Cardiac septum (tissue), 1 donor: ENCODE results near the gene SHLD2. TPM values are rescaled to one million over a fixed set of nuclear protein-coding genes. Genes with fewer than 3 reads are reported as not detected.
"Not testable (repeated sequence)": the region's sequence is repeated elsewhere in the genome, so short reads cannot be mapped to it uniquely, and the experiment has no call there.

Source experiments
- DNase-seq: peaks from one replicate; pipeline ENCODE4 v3.0.0-alpha.2; 2020; ENCODE audit warnings: low spot score
- intact Hi-C: fragments of 100-400 bp; cut with DNase I; formaldehyde crosslinking; loops from one replicate; pipeline ENCODE4 v1.14.0; 2022
- total RNA-seq: library from RNA; stranded (reverse); fragmentation: NEBNext Ultra II Directional; extraction: Animal tissue kit (Norgen Biotek cat#: 25700); gene quantifications from one replicate; pipeline ENCODE4 v1.2.1, GENCODE V29; 2021
- donor health status: DM: no; HTN: no; CAD: no.

SHLD2 gene
- total RNA-seq, 1 donor from 2014 or later = 13.7 TPM

DNA sequence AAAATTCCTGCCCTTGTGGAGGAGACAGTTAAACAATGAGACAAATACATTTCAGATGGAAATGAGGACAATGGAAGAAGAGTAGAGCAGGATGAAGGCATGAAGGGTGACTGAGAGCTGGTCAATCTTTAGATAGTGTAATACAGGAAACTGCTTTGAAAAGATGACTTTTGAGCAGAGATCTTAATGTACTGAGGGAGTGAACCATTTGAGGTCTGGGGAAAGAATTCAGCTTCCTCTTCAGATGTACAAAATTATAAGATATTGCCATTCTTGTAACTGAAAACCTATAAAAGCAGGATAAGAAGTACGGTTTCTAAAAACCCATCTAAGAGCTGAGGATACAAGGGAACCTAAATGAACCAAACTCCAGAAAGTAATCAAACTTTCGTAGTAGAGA is 38.9 kb downstream of the SHLD2 start:
- intact Hi-C loops = not testable (repeated sequence)

DNA sequence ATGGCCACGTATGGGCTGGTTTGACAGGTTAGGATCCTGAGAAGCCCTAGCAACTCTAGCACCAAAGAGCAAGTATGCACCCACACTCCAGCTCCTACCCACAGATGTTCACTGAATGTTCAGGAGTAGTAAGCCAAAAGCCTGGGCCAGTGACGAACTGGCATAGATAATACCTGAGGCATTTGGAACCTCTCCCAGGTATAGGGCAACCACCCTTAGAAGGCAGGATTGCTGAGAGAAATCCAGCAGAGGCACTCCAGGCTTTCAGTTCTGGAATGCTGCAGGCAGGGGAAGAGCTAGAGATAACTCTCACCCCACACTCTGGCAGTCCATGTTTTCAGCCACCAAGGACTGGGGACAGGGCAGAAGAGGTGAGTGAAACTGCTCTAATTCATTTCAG is 39.4 kb downstream of the SHLD2 start:
- intact Hi-C loops, DNase-seq: not testable (repeated sequence)

More for the DNA sequence above, 38.9 kb downstream of the SHLD2 start:
- DNase-seq = not testable (repeated sequence)

DNA sequence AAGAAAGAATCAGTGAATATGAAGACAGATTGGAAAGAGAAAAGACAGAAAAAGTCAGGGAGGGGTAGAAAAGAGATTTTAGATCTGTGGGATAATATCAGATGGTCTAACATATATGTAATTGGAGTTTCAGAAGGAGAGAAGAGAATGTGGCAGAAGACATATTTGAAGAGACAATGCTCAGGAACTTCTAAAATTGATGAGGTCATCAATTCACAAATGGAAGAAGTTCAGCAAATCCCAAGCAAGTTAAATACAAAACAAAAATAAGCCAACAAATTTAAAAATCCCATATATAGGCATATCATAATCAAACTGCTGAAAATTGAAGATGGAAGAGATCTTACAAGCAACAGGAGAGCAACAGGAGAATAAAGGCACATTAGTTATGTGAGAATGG is 42.5 kb downstream of the SHLD2 start:
- intact Hi-C loops, DNase-seq: not testable (repeated sequence)

DNA sequence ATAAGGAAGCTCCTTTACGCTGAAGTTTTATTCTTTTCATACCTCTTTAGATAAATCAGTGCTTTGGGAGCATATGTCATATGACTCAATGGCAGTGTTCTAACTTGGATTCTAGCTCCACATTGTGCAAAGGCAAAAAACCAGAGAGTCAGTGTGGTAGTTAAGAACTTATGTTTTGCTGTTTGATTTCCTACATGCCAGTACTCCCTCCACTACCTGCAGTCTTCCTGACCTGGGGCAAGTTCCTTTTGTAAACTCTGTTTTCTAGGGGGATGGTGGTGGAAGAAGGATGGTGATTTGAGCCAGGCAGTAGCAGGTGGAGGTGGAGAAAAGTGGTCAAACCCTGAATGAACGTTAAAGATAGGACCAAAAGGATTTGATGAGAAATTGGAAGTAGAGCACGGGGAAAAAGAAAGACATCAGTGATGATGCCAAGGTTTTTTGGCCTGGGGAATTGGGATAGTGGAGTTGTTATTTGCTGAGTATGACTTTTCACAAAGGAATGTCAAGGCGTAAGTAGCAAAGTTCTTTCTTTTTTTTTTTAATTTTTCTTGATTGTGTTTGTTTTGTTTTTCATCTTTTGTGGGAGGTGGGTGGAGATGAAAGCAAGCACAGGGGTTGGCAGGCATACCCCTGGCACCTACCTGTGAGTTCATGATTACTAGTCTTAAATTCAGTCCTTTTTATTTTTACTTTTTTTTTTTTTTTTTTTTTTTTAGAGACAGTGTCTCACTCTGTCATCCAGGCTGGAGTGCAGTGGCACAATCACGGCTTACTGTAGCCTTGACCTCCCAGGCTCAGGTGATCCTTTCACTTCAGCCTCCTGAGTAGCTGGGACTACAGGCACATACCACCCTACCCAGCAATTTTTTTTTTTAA is 47.5 kb downstream of the SHLD2 start:
- DNase-seq, intact Hi-C loops: not testable (repeated sequence)

DNA sequence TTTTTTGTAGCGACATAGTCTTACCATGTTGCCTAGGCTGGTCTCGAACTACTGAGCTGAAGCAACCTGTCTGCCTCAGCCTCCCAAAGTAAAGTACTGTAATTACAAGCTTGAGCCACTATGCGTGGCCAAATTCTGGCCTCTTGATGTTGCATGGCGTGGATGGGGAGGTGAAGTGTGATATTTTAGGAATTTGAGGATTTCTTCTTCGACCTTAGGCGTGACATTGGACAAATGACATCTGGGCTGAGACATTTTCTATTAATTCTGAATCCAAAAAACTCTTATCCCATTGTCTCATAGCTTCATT is 48.1 kb downstream of the SHLD2 start:
- DNase-seq, intact Hi-C loops: not testable (repeated sequence)

DNA sequence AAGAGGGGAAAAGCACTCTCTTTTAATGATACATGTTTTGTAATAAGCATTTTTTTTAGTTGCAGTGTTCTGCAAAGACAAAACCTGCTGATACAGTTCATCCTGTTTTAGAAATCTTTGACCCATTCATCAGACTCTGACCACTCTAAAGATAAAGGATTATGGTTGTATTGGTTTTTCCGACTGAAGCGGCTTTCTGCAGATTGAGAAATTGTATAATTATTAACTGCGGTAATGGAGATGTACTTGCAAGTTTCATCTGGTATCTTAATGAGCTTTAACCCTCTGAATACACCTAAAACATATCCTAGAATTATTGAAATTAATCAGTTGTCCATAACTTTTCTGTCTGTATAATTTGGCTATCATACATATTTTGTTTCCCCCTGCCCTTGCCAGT is 50.6 kb downstream of the SHLD2 start:
- intact Hi-C loops, DNase-seq: not testable (repeated sequence)

DNA sequence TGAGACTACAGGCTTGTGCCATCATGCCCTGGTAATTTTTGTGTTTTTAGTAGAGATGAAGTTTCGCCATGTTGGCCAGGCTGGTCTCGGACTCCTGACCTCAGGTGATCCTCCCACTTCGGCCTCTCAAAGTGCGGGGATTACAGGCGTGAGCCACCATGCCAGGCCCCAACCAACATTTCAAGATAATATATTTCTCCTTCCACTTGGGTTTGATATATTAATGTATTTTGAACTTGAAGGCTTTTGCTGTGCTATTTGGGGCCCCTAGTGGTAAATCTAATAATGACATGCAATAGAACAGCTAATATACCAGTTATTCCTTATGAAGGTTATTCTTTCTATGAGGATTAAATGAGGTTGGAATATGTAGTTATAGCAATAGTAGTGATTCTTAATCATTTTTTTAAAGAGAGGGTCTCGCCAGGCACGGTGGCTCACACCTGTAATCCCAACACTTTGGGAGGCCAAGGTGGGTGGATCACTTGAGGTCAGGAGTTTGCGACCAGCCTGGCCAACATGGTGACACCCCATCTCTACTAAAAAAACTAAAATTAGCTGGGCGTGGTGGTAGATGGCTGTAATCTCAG is 54.1 kb downstream of the SHLD2 start:
- intact Hi-C loops, DNase-seq: not testable (repeated sequence)

DNA sequence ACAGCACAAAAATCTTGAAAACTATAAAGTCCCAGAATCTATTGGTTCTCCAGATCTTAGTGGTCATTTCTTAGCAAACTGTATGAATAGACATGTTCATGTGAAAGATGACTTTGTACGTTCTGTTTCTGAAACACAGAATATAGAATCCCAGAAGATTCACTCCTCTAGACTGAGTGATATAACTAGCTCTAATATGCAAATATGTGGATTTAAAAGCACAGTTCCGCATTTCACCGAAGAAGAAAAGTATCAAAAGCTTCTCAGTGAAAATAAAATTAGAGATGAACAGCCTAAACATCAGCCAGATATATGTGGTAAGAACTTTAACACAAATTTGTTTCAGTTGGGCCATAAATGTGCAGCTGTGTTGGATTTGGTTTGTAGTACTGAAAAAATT is 56.5 kb downstream of the SHLD2 start:
- DNase-seq, intact Hi-C loops: not testable (repeated sequence)

DNA sequence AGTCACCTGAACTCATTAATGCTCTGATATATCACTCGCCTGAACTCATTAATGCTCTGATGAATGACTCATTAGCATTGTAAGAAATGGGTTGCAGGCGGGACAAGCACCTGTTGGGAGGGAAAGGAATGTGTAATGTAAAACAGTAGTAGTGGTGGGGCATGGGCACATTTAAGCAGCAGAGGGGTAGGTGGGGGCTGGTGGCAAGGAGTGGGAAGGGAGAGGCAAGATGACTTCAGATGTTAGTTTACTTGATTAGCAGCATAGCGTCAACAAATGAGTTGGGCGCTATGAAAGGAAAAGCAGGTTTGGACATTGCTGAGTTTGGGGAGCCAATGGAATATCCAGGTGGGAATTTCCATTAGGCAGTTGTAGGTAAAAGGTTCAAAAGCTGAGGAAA is 61.8 kb downstream of the SHLD2 start:
- intact Hi-C loops, DNase-seq: not testable (repeated sequence)

DNA sequence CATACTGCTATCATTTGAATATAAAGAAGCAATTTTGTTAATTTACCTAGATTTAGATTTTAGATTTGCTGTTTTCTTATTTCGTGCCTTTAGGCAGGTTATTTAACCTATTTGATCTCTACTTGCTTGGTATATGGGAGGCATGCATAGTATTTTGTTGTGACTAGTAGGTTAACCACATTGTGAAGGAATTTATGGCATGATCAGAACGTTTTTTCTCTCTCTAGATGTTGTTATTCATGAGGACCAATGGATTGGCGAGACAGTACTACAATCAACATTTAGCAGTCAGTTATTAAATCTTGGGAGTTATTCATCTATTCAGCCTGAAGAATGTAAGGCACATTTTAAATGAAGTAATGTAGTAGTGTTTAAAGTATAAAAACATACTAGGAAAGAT is 62.8 kb downstream of the SHLD2 start:
- intact Hi-C loops, DNase-seq: not testable (repeated sequence)

DNA sequence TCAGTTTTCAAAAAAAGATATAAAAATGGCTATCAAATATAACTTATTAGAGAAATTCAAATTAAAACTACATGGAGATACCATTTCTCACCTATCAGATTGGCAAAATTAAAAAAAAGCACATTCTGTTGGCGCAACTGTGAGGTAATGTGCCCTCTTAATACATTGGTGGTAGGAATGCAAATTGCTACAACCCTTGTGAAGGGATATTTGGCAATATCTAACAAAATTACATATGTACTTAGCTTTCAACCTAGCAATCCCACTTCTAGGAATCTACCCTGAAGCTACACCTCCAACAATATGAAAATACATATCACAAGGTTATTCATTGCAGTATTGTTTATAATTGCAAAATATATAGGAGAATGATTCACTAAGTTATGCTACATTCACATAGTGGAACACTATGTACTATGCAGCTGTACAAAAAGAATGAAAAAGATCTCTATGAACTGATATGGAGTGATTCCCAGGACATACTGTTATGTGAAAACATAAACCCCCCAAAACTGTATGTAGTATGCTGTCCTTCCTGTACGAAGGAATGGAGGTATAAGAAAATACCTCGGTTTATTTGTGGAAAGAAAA is 67.8 kb downstream of the SHLD2 start:
- DNase-seq, intact Hi-C loops: not testable (repeated sequence)

DNA sequence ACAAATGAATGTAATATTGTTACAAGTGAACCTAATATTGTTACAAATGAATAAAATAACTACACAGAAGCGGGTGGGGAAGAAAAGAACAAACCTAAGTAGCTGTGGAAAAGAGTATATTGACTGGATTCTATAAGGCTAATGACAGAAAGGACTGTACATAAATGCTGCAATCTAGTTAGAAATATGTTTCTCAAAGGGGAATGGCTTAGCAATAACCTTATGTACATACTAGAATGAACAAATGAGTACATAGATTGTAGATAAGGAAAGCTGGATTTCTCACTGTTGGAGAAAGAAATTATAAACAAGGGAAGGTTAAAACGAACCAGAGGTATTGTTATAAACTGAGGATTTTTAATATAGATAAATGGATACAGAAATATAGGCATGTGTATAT is 68.4 kb downstream of the SHLD2 start:
- intact Hi-C loops, DNase-seq: not testable (repeated sequence)

DNA sequence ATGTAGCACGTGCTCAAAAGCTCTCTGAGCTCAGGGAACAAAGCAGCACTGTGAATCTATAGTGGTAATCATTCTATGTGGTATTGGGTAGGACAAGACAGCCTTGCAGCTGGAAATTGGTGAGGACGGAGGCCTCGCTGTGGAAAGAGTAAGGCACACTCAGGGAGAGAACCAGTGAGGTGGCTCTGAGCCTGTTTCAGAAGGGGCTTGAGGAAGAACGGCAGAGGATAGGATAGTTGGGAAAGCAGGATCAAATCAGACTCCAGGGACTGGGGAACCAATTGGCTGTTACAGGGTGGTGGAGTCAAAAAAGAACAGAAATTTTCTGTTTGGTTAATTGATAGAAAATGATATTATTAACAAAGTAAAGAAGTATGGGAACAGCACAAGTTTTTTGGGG is 74.9 kb downstream of the SHLD2 start:
- DNase-seq, intact Hi-C loops: not testable (repeated sequence)

DNA sequence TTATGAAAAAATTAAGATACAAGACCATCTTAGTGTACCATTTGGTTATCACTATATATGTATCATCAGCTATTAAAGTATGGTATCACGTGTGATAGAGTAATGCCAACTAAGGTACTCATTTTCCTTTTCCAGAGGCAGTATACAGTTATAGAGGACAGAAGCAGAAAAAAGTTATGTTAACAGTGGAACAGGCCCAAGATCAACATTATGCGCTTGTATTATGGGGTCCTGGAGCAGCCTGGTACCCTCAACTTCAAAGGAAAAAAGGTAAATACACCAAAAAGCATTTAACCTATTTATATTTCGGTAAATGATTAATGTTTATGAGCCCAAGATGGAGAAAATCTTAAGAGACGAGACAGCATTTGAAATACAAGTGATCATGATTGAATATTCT is 75.7 kb downstream of the SHLD2 start:
- intact Hi-C loops = not testable (repeated sequence)

DNA sequence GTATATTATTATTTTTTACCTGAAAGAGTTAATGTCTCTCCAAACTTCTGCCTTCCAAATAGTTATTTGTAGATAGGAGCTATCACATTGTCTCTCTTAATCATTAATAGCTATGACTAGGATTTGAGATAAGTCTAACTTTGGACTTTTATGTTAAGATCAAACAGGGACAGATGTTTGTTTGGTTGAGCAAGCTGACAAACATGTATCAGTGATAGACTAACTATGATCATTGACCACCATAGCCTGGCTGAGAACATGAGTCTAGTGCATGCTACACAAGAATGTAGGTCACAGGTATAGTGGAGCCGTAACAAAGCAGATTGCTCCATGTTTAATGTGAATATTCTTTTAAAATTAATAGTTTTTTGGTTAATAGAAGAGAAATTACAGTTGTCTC is 76.7 kb downstream of the SHLD2 start:
- DNase-seq, intact Hi-C loops: not testable (repeated sequence)

More for the DNA sequence above, 75.7 kb downstream of the SHLD2 start:
- DNase-seq = not testable (repeated sequence)

DNA sequence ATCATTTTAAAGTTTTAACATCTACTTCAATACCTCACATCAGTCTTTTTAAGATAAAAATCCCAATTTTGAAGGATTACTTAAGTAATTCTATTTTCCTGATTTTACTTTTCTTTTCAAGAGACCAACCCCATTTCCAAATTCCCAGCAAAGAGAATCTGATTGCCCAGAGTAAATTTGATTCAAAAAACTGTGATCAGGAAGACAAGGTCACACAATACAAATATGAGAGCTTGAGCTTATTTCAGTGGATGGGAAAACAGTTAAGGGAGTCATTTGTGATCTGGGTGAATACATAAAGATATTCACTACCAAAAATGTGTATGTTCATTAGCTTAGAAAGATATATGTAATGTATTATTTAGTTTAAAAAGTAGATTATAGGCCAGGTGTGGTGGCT is 77.2 kb downstream of the SHLD2 start:
- intact Hi-C loops, DNase-seq: not testable (repeated sequence)

DNA sequence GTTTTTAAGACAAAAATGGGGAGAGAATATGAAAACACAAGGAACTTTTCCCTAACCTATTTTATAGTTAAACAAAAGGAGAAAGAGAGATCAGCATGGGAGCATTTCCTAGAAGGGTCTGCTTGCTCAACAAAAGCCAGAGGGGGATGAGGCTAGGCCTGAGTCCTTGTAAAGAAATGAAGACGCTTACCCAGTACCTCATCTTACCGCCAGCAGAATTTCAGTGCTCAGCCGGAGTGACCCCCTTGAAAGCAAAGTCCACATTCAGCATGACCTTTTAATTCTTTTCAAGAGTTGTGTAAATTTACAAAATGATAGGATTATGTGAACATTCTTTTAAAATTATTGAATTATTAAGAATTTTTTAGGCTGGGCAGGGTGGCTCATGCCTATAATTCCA is 82.6 kb downstream of the SHLD2 start:
- DNase-seq, intact Hi-C loops: not testable (repeated sequence)

DNA sequence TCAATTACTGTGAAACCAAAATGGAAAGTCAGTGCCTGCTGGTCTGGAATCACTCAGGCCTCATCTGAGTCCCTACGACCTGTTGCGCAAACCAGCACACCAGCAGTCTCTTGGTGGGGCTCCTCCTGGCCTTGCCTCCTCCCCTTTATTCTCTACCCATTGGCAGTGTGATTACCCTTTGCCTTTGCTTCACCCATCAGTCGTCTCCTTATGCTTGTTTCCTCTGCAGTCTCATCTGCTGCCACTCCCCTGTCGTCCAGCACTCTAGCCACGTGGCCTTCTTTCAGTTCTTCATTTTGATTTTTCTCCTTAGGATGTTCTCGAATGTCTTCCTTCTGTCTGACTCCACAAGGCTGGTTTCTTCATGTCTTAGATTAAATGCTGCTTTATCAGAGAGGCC is 89.4 kb downstream of the SHLD2 start:
- DNase-seq, intact Hi-C loops: not testable (repeated sequence)

DNA sequence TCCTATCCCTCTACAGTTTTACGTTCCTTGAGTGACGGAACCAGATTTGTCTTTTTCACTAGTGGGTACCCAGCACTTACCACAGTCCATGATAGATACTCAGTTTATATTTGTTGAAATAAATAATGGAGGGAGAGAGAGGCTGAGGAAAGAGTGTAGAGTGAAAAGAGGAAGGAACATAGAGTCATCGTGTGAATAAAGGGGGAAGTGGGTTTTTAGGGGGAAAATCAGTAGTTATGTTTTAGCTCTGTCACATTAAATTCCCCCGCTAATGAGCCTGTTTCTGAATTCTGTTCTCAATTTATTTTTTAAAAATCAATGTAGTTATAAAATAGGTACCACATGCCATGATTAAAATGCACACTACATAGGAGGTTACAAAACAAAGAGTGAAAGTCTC is 91.0 kb downstream of the SHLD2 start:
- intact Hi-C loops, DNase-seq: not testable (repeated sequence)

DNA sequence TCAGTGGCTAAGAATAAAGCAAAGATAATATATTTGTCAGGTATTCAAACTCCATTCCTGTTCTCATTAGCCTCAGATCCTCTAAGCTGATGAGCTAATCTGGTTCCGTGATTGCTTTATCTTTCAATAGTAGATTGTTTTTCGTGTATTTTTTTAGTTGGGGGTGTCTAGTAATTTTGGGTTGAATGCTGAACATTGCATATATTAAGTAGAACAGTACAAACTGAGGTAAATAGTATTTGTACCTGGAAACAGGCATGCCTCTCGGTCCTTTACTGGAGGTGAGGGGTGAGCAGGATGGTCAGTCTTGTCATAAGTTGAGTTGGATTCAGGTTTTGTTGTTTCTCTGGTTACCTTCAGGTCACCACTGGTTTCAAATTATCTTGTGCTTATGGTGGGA is 92.6 kb downstream of the SHLD2 start:
- intact Hi-C loops, DNase-seq: not testable (repeated sequence)
